Hematopoietic multipotent progenitor cell treated with erythropoietin and hydrocortisone succinate and interleukin-3 and kit ligand, for 8 days (in vitro differentiated cells): ENCODE results near the gene TBC1D9.

Experiments used
- DNase-seq: peaks from one replicate; pipeline ENCODE4 v3.0.0-alpha.2; 2015

TBC1D9 gene

GRCh38 chr4:140644470-140645185 is 111.6 kb downstream of the TBC1D9 start:
- no peak for DNase-seq

- no peak for DNase-seq
Observed at GRCh38 chr4:140643571-140644055, 112.6 kb downstream of the TBC1D9 start.

DNA sequence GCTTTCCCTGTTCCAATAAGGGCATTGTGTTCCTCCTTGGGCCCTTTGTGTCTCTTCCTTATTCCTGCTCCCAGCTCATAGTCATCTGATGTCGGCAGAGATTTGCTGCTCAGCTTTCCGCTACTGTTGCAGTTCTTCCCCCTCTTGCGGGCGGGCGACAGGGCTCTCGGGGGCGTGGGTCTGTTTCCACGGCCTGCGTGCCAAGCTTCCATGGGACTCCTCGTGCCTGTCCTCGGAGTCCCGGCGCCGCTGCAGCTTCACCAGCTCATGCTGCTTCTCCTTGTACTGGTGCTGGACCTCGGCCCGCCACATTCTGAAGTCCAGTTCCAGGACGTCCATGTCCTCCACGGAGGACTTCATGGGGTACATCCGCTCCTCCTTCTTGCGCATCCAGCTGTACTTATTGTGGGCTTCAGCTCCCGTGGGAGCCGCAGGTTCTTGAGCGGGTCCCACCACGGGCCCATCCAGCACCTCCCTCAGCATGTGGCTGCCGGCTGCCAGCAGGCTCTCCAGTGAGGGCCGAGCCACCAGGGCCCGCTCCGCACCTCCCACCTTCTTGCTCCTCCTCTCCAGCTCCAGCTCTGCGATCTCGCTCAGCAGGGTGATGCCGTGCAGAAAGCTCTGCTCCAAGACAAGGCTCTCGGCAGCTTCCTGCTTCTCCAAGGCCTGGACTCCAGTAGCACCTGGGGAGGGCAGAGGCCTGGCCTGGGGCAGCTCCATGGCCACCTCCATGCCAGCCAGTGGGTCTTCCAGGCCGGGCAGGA is 113.3 kb downstream of the TBC1D9 start:
- no peak for DNase-seq

GRCh38 chr4:140641789-140642439 is 114.3 kb downstream of the TBC1D9 start:
- DNase-seq: no peak

DNA sequence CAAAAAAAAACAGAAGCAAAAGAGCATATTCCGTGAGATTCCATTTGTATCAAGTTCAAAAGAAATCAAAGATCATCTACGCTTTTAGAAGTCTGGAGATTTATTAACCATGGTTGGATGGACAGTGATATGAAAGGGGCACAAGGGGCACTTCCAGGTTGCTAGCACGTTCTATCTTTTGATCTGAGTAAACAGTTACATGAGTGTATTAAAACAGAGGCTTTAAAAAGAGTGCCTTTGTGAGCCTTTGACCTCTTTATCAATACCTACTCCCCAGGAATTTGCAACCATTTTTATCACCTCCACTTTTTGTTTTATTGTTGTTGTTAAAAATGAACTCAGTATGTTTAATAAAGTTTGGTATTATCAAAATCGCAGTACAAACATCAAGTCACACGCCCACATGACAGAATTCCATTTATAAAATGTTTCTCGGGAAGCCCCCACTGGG is 115.1 kb downstream of the TBC1D9 start:
- DNase-seq: no peak

DNA sequence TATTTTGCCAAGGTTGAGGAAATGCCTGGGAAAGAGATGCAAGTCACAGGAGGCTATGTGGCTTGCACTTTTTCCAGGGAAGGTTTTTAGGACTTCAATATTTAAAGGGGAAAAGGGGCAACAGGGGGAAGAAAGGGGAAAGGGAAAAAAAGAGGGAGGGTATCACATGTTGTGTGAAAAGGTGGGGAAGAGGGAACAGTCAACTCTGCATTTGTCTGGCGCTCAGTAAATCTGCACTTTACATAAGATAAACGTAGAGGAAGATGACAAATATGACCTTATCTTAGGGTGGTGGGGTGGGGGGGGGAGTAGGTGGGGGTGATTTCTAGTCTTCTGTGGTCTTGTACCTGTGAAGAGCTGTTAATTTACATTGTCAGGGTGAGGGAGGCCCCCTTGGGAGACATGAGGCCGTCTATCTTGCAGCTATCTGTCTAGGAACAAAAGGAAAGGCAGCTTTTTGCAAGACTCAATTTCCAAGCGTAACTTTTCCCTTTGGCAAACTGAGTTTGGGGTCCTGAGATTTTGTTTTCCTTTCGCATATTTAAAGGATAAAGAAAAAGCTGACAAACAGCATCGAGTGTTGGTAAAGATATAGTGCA is 115.9 kb downstream of the TBC1D9 start:
- no peak for DNase-seq

DNA sequence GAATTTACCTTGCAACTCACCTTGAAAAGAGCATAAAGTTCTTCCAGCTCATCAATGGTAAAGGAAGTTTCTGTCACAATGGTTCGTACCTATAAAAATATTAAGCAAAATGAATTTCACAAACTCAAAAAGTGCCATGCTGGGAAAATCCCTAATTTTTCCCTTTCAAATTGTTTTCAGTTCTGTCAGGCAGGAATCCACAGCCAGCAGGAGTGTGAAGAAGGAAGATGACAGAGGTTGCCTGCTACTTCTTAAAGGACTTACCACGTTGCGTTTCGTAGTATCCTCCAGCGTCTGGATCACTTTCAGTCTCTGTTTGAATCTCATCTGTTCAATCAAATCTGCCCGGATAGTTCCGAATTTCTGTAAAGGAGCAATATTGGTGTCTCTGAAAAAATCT is 117.1 kb downstream of the TBC1D9 start:
- DNase-seq: no peak

- DNase-seq: peak; percentile 69
Observed at GRCh38 chr4:140637836-140638235, 118.3 kb downstream of the TBC1D9 start.

DNA sequence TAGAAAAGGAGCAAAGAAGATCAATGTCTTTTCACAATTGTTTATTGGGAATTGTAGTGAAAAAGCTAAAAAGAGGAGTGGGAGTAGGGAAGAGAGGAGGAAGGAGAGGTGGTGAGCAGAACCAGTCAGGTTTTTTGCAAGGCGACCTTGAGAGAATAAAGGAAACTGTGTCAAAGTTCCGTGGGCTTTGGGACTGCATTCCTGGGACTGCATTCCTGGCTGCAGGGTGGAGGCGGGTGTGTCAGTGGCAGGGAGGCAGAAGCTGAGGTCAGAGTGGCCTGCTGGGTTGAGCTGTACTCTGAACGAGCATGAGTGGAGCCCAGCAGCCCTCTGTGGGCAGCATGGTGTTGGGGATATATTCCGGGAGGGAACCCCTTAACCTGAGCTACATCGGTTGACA is 120.6 kb downstream of the TBC1D9 start:
- DNase-seq: no peak

- no peak for DNase-seq
Observed at GRCh38 chr4:140633951-140634350, 122.2 kb downstream of the TBC1D9 start.

DNA sequence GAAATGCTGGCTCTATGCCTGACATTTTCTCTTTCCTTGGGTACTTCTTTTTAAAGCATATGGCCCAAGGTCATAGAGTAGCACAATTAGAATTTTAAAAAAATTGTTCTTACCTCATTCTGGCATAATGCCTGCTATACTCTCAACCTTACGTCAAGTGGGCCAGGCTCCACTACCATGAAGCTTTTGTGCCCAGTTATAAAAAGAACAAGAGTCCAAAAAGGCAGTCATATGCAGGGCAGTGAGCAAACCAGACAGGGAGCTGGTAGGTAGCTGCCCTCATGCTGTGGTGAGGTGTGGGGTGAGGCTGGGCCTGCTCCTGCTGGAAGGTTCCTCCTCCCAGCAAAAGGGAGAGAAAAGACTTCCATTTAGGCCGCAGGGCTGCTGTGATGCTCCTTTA is 123.1 kb downstream of the TBC1D9 start:
- DNase-seq: no peak

DNA sequence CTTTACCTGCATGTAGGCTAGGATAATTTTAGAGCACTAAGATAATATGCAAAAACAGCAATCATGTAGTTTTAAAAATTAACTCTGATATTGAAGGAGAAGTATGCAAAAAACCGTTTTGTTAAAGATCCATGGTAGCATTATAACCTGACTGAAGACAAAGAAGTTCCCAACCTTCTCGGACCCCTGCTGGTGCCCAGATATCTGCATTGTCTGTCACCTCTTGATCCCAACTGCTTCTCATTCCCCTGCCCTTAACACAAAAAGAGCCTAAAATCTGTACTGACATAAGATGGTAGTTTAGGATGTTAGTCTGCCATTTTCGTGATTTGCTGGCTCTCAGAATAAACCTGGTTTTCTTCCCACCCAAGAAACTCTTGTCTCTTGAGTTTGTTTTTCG is 125.9 kb downstream of the TBC1D9 start:
- DNase-seq: no peak

DNA sequence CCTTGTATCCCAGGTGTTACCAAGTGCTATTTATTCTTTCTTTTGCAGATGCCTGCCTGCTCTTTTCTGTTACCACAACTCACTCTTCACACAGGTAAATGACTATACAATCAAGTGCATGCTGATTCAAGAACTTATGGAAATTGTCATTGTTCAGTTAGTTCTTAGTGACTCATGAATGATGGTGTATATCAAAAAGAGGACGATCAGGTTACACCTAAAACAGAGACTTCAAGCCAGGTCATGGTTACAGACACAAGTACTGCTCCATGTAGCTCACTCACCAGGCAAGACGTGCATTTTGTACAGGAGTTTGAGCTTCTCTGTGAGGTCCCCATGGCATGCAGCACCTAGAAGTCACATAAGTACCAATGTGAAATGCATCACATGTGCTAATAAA is 128.2 kb downstream of the TBC1D9 start:
- DNase-seq: no peak

GRCh38 chr4:140626661-140627376 is 129.4 kb downstream of the TBC1D9 start:
- no peak for DNase-seq

- DNase-seq: no peak
Observed at GRCh38 chr4:140622333-140622958, 133.7 kb downstream of the TBC1D9 start.

DNA sequence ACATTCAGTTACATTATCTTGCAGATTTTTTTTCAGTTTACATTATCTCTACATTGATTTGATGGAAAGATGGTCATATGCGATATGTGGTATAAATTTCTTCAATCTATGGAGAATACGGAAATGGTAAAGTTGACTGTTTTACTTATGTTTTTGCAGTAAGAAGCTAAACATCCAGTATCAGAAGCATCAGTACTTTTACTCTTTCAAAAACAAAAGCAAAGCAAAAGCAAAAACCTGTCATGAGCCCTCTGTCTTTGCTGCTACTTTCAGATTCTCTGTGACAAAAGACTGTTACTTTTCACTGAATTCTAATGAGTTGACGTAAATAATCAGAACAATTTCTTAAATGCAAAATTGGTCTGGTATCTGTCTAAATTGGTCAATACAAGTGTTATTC is 135.0 kb downstream of the TBC1D9 start:
- no peak for DNase-seq

DNA sequence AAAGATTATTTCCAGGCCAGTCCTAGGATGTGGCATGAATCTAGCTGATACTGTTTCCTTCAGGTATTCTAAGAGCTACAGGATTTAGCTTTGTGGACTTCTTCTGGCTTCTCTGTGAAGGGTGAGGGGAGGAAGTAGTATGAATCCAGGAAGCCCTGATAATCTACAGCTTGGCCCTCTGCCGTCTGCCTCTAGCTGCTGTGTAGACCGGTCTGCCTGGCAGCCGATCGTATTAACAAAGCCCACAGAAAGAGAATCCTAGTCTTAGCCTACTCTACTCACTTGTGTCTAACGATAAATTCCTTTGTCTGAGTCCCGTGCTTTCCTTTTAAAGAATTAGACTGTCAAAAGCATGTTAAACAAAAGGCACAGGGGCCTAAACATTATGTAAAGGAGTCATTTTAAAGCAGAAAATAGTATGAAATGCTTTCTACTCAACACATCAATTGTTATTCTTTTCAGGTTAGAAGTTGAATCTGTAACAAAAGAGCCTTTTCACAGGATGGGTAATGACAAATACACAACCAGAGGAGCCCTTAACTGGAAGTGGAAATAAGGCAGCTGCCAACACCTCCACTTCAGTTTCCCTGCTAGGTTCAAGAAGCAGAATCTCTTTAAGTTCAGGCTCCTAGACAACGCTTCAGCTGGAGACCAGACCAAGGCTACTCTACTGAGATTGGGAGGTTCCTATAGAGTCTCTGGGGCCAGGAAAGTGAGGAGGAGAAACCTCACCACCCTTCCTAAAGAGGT is 138.5 kb downstream of the TBC1D9 start:
- DNase-seq: no peak

GRCh38 chr4:140615451-140615850 is 140.7 kb downstream of the TBC1D9 start:
- DNase-seq: no peak

- no peak for DNase-seq
Observed at GRCh38 chr4:140612357-140612756, 143.8 kb downstream of the TBC1D9 start.

- no peak for DNase-seq
Observed at GRCh38 chr4:140611854-140612253, 144.3 kb downstream of the TBC1D9 start.
